PC-9 (cell line): ENCODE measurements around the gene NUP62. TPM values are rescaled to one million over a fixed set of nuclear protein-coding genes. Genes with fewer than 3 reads are reported as not detected.

ENCODE experiments used
- BruUV-seq: library from RNA; stranded (reverse); fragments of 400-500 nt; replicated peaks from 2 replicates; lab custom pipeline; 2021; lab: Mats Ljungman, UMichigan
- CTCF ChIA-PET: fragments of 300-600 bp; sonication (Branson Sonifier 250); formaldehyde crosslinking; loops from one replicate; lab custom pipeline; 2022; ENCODE audit warnings: antibody characterized with exemption; lab: Charles Lee
- POLR2A ChIA-PET: fragments of 300-600 bp; sonication (Branson Sonifier 250); formaldehyde crosslinking; loops from one replicate; lab custom pipeline; 2022; ENCODE audit warnings: antibody characterized with exemption; ENCODE audit not compliant: unreplicated experiment; lab: Charles Lee
- DNase-seq, 2 experiments: peaks; one replicate each; pipeline versions ENCODE4 v3.0.0 to v3.0.0-alpha.2; 2015 to 2022; ENCODE audit warnings: mixed read lengths in 1 of 2
- H2AFZ ChIP-seq: fragments of 200-600 bp; sonication (generic); 2 replicates; pipeline ENCODE4 v1.8.1; 2017; ENCODE audit warnings: antibody characterized with exemption
- H3F3A ChIP-seq: fragments of 200-600 bp; sonication (generic); 2 replicates; pipeline ENCODE4 v1.8.1; 2017; ENCODE audit warnings: antibody characterized with exemption, mild to moderate bottlenecking, low read depth; ENCODE audit not compliant: insufficient read depth
- H3K27ac ChIP-seq: fragments of 200-600 bp; sonication (generic); 2 replicates; pipeline ENCODE4 v1.6.1; 2016; ENCODE audit warnings: mixed run types
- H3K27me3 ChIP-seq: fragments of 200-600 bp; sonication (generic); 2 replicates; pipeline ENCODE4 v1.6.1; 2016; ENCODE audit warnings: low read depth, mixed run types; ENCODE audit not compliant: insufficient read depth
- H3K36me3 ChIP-seq: fragments of 200-600 bp; sonication (generic); 2 replicates; pipeline ENCODE4 v1.6.1; 2016; ENCODE audit warnings: low read depth, mixed run types
- H3K4me1 ChIP-seq: fragments of 200-600 bp; sonication (generic); replicated peaks from 2 replicates; pipeline ENCODE4 v1.6.1; 2016; ENCODE audit warnings: mixed run types; ENCODE audit not compliant: insufficient read depth
- H3K4me2 ChIP-seq: fragments of 200-600 bp; sonication (generic); 2 replicates; pipeline ENCODE4 v1.6.1; 2017; ENCODE audit warnings: mixed run types
- H3K4me3 ChIP-seq: fragments of 200-600 bp; sonication (generic); 2 replicates; pipeline ENCODE4 v1.6.1; 2016; ENCODE audit warnings: mixed run types
- H3K79me2 ChIP-seq: fragments of 200-600 bp; sonication (generic); 2 replicates; pipeline ENCODE4 v1.6.1; 2017; ENCODE audit warnings: low read depth, mixed run types
- H3K9me2 ChIP-seq: fragments of 200-600 bp; sonication (generic); 2 replicates; pipeline ENCODE4 v1.8.1; 2017; ENCODE audit warnings: mild to moderate bottlenecking; ENCODE audit not compliant: insufficient read depth
- H3K9me3 ChIP-seq: fragments of 200-600 bp; sonication (generic); 2 replicates; pipeline ENCODE4 v1.8.1; 2016; ENCODE audit warnings: low read depth; ENCODE audit not compliant: insufficient read depth
- H4K20me1 ChIP-seq: fragments of 200-600 bp; sonication (generic); 2 replicates; pipeline ENCODE4 v1.8.1; 2017; ENCODE audit not compliant: insufficient read depth
- CTCF ChIP-seq: fragments of 200-600 bp; sonication (generic); conservative IDR thresholded peaks from 2 replicates; pipeline ENCODE4 v1.6.1; 2017; ENCODE audit warnings: mixed run types, antibody characterized with exemption, mild to moderate bottlenecking, moderate library complexity
- EZH2 ChIP-seq: fragments of 200-600 bp; sonication (generic); IDR thresholded peaks from 2 replicates; pipeline ENCODE4 v1.8.0; 2017; ENCODE audit warnings: antibody characterized with exemption, low read depth
- intact Hi-C: fragments of 100-400 bp; cut with micrococcal nuclease; formaldehyde crosslinking; loops from one replicate; pipeline ENCODE4 v1.10.0; 2022; ENCODE audit not compliant: unreplicated experiment
- total RNA-seq: library from RNA; stranded (reverse); gene quantifications from 2 replicates; pipeline ENCODE4 v1.2.3, GENCODE V29; 2021

NUP62 gene
- total RNA-seq, 1 experiment from 2014 or later: 101 TPM

- intact Hi-C loops: loop anchor here (1.0 kb wide), 1 partner anchor 193 kb away; the partner anchor contains the start of gene PRMT1
- no peaks in the 10 kb centered on the region for H3K27me3 ChIP-seq
- TF ChIP-seq EZH2 (no peak), CTCF (no peak)
- no peaks in the 10 kb centered on the region for H3K9me2 ChIP-seq
- no TSS peak for BruUV-seq
- H3K36me3 ChIP-seq: 0 out of 2 replicates have a peak, but pooled peaks cover 8% of the 10 kb centered on the region
- H3F3A ChIP-seq: peaks cover 58% of the 10 kb centered on the region
- DNase-seq: no peak
- no peak overlapping the region for H2AFZ ChIP-seq
- POLR2A ChIA-PET: interaction anchor here (0.6 to 0.9 kb wide), 2 partner anchors 58 to 280 kb away, joined by 3 to 10 read pairs; no protein-coding TSS in a partner anchor
- H3K27ac ChIP-seq: no peak overlapping the region
- CTCF ChIA-PET: no interaction called here
- H3K4me1 ChIP-seq: peaks cover 38% of the 10 kb centered on the region
- H4K20me1 ChIP-seq: peaks cover 32% of the 10 kb centered on the region
- no peaks in the 10 kb centered on the region for H3K9me3 ChIP-seq
- peak overlapping the region; percentile 48; the same call in 1 of the 2 replicates for H3K4me3 ChIP-seq
- H3K4me2 ChIP-seq: peak overlapping the region; percentile 71
- H3K79me2 ChIP-seq: peaks cover 42% of the 10 kb centered on the region
Measured at GRCh38 chr19:49870309-49870901, 58.9 kb downstream of the NUP62 start.

- ChIA-PET POLR2A (interaction anchor here (0.5 to 1.2 kb wide), 16 partner anchors 19 to 1382 kb away, joined by 3 to 20 read pairs (median 5); partner anchors contain the start of genes ALDH16A1, AP2A1, PTOV1 and RRAS), CTCF (interaction anchor here (1.0 kb wide), 1 partner anchor 119 kb away, joined by 11 read pairs; no protein-coding TSS in a partner anchor)
- Histone ChIP-seq H3K27ac (no peak overlapping the region), H3K36me3 (peaks cover 12% of the 10 kb centered on the region), H4K20me1 (peaks cover 32% of the 10 kb centered on the region), H3K4me3 (peak overlapping the region; percentile 48; the same call in 1 of the 2 replicates), H3K9me3 (no peaks in the 10 kb centered on the region), H3K9me2 (no peaks in the 10 kb centered on the region), H3K4me1 (peaks cover 37% of the 10 kb centered on the region), H3F3A (peaks cover 58% of the 10 kb centered on the region), H3K4me2 (peak overlapping the region; percentile 93), H2AFZ (no peak overlapping the region), H3K27me3 (no peaks in the 10 kb centered on the region), H3K79me2 (peaks cover 42% of the 10 kb centered on the region)
- intact Hi-C loops: loop anchor here (1.0 to 5.0 kb wide), 3 partner anchors 8 to 192 kb away; partner anchors contain the start of genes AKT1S1, MED25, PRMT1 and TBC1D17
- DNase-seq: peak; percentile 98 to 99
- BruUV-seq: no TSS peak
- TF ChIP-seq EZH2 (no peak), CTCF (no peak)
Measured at GRCh38 chr19:49869484-49870308, 59.6 kb downstream of the NUP62 start.

GRCh38 chr19:49869009-49869483 is 60.3 kb downstream of the NUP62 start:
- BruUV-seq: no TSS peak
- H3K4me3 ChIP-seq: peak overlapping the region; percentile 45; the same call in 1 of the 2 replicates
- H3K4me2 ChIP-seq: peak overlapping the region; percentile 93
- H3K36me3 ChIP-seq: peaks cover 10% of the 10 kb centered on the region
- no peak for TF ChIP-seq CTCF
- no peak for TF ChIP-seq EZH2
- CTCF ChIA-PET: interaction anchor here (1.0 kb wide), 1 partner anchor 118 kb away, joined by 11 read pairs; no protein-coding TSS in a partner anchor
- peaks cover 42% of the 10 kb centered on the region for H3K79me2 ChIP-seq
- no peak overlapping the region for H2AFZ ChIP-seq
- peaks cover 32% of the 10 kb centered on the region for H4K20me1 ChIP-seq
- peaks cover 63% of the 10 kb centered on the region for H3F3A ChIP-seq
- no peak overlapping the region for H3K27ac ChIP-seq
- H3K27me3 ChIP-seq: no peaks in the 10 kb centered on the region
- POLR2A ChIA-PET: interaction anchor here (0.5 to 1.2 kb wide), 14 partner anchors 19 to 1382 kb away, joined by 3 to 20 read pairs (median 5); partner anchors contain the start of genes ALDH16A1, AP2A1, PTOV1 and RRAS
- intact Hi-C loops: loop anchor here (1.0 to 5.0 kb wide), 2 partner anchors 8 to 52 kb away; partner anchors contain the start of genes AKT1S1, MED25 and TBC1D17
- no peaks in the 10 kb centered on the region for H3K9me3 ChIP-seq
- H3K9me2 ChIP-seq: no peaks in the 10 kb centered on the region
- no peak for DNase-seq
- peaks cover 36% of the 10 kb centered on the region for H3K4me1 ChIP-seq
